Endothelial cell of umbilical vein (primary cell): ENCODE measurements around the gene ARF5.

Source experiments
- CTCF ChIP-seq, 2 donors: IDR thresholded peaks; 1 replicate in 1 of 2; 2 replicates in 1 of 2; pipeline ENCODE4 v1.5.1; 2011; ENCODE audit warnings: low read length in 2 of 2, mild to moderate bottlenecking in 2 of 2, moderate library complexity in 2 of 2, control low read depth in 1 of 2, inconsistent platforms in 1 of 2, low read depth in 1 of 2; ENCODE audit not compliant: insufficient read depth in 1 of 2; ENCODE audit errors: extremely low read depth in 1 of 2
- JUN ChIP-seq: IDR thresholded peaks from 2 replicates; pipeline ENCODE4 v1.6.1; 2011; ENCODE audit warnings: borderline replicate concordance, low read depth; ENCODE audit not compliant: insufficient read length, insufficient read depth
- POLR2A ChIP-seq: IDR thresholded peaks from 2 replicates; pipeline ENCODE4 v1.6.1; 2012; ENCODE audit warnings: low read depth, mild to moderate bottlenecking, control low read depth, low read length
- POLR2AphosphoS5 ChIP-seq: IDR thresholded peaks from 2 replicates; pipeline ENCODE4 v1.6.1; 2012; ENCODE audit warnings: low read depth, mild to moderate bottlenecking, control low read depth, low read length, moderate library complexity; ENCODE audit not compliant: insufficient read depth

GRCh38 chr7:127586346-127586745, 1.9 kb upstream of the ARF5 start:
- no peak for TF ChIP-seq CTCF (IDR thresholded peaks at IDR 0.05; ENCODE audit: extremely low read depth in 1 of 2, insufficient read depth in 1 of 2, low read depth in 1 of 2, low read length in 2 of 2)
- no peak for TF ChIP-seq POLR2A
- no peak for TF ChIP-seq JUN
- TF ChIP-seq POLR2AphosphoS5 = no peak
